ENCODE measurements around the gene OTUD3. TPM values are rescaled to one million over a fixed set of nuclear protein-coding genes. Genes with fewer than 3 reads are reported as not detected.

Gene OTUD3
- total and polyA plus RNA-seq, 2 of the 4 experiments (the other 2 are of a cell fraction): 2.9 to 3.1 TPM

GRCh38 chr1:19854866-19855265 lies 27.3 kb upstream of the OTUD3 start:
- no peak overlapping the region for H2AFZ ChIP-seq (replicated peaks; ENCODE audit: low read length, poor library complexity)
- no peak for TF ChIP-seq MAZ (IDR thresholded peaks at IDR 0.05; ENCODE audit: borderline replicate concordance, low read depth, low read length)
- no peak for TF ChIP-seq CHD1 (IDR thresholded peaks at IDR 0.05; ENCODE audit: low read depth, low read length)
- TF ChIP-seq RAD21 (IDR thresholded peaks at IDR 0.05; ENCODE audit: low read length): no peak
- TF ChIP-seq SMC3 (IDR thresholded peaks at IDR 0.05; ENCODE audit: low read depth, low read length): no peak
- no peak for TF ChIP-seq MAFK (IDR thresholded peaks at IDR 0.05; ENCODE audit: low read depth, low read length)
- TF ChIP-seq RFX5 (IDR thresholded peaks at IDR 0.05; ENCODE audit: low read depth, low read length): no peak
- TF ChIP-seq POLR2A (IDR thresholded peaks at IDR 0.05; ENCODE audit: low read depth, low read length): no peak
- H4K8ac ChIP-seq (ENCODE audit: low read depth in 2 of 2, low read length in 2 of 2): no peak overlapping the region
- H2BK5ac ChIP-seq (ENCODE audit: low read depth, low read length, poor library complexity, severe bottlenecking): no peak overlapping the region
- no peak overlapping the region for H3K23ac ChIP-seq (ENCODE audit: low read depth, low read length)
- H3K56ac ChIP-seq (ENCODE audit: extremely low read depth, insufficient read depth, low read length): no peak overlapping the region
- H3K9me3 ChIP-seq (ENCODE audit: control insufficient read depth, insufficient read depth, low read length): no peaks in the 10 kb centered on the region
- POLR2A ChIA-PET (ENCODE audit: unreplicated experiment): no interaction called here
- H3K4me3 ChIP-seq (ENCODE audit: insufficient read depth, low read depth, low read length): no peak overlapping the region
- H3K9me1 ChIP-seq (ENCODE audit: insufficient read depth, low read length): no peaks in the 10 kb centered on the region
- no peak overlapping the region for H2AK9ac ChIP-seq (replicated peaks; ENCODE audit: low read depth, low read length, poor library complexity)
- dilution Hi-C loops (cut with HindIII; ENCODE audit: low sequenced_read_pairs, unreplicated experiment): no loop called here
- H2BK120ac ChIP-seq (ENCODE audit: low read depth, low read length): no peak overlapping the region
- in situ Hi-C loops (cut with MboI; ENCODE audit: low sequenced_read_pairs): no loop called here
- no peak overlapping the region for H2BK20ac ChIP-seq (ENCODE audit: low read depth, low read length)
- no peaks in the 10 kb centered on the region for H3K36me3 ChIP-seq (ENCODE audit: control insufficient read depth, insufficient read depth, low read length)
- no peak for ATAC-seq (ENCODE audit: low read depth)
- no peak overlapping the region for H3K14ac ChIP-seq (replicated peaks; ENCODE audit: low read depth, low read length)
- no peaks in the 10 kb centered on the region for H3K4me1 ChIP-seq (ENCODE audit: control insufficient read depth, insufficient read depth, low read length)
- CTCF ChIA-PET: interaction anchor here (0.6 kb wide), 1 partner anchor 178 kb away, joined by 4 read pairs; no protein-coding TSS in a partner anchor
- intact Hi-C loops (cut with micrococcal nuclease): no loop called here
- no peak overlapping the region for H4K5ac ChIP-seq (ENCODE audit: low read depth, low read length)
- no peaks in the 10 kb centered on the region for H4K20me1 ChIP-seq (ENCODE audit: insufficient read depth, low read length)
- H3K4ac ChIP-seq (ENCODE audit: low read depth, low read length): no peak overlapping the region
- no peak overlapping the region for H2AK5ac ChIP-seq (ENCODE audit: low read depth, low read length)
- no peak overlapping the region for H3K18ac ChIP-seq (ENCODE audit: low read depth, low read length)
- peaks cover 4% of the 10 kb centered on the region for H3K27me3 ChIP-seq (ENCODE audit: control insufficient read depth, insufficient read depth, low read length)
- H2BK15ac ChIP-seq (ENCODE audit: low read depth, low read length): no peak overlapping the region
- no peak overlapping the region for H3K27ac ChIP-seq (ENCODE audit: insufficient read depth, low read length)
- no peaks in the 10 kb centered on the region for H3K79me1 ChIP-seq (ENCODE audit: low read depth in 1 of 2, low read length in 2 of 2)
- BruUV-seq (replicated peaks): no TSS peak
- no peak overlapping the region for H4K91ac ChIP-seq (ENCODE audit: insufficient read depth, low read depth, low read length)
- H3K4me2 ChIP-seq (ENCODE audit: low read depth, low read length): no peak overlapping the region
- H3K9ac ChIP-seq (ENCODE audit: low read depth, low read length): no peak overlapping the region
- no peak for DNase-seq

All from IMR-90 (cell line).